ENCODE measurements around the gene UBE2QL1. TPM values are rescaled to one million over a fixed set of nuclear protein-coding genes. Genes with fewer than 3 reads are reported as not detected.

Gene UBE2QL1
- total RNA-seq, 1 donor from 2014 or later = 2.9 TPM

- no peak overlapping the region for H3K4me3 Mint-ChIP-seq (ENCODE audit: low read depth)
- H3K4me1 Mint-ChIP-seq (ENCODE audit: low read depth) = no peaks in the 10 kb centered on the region
- no peak overlapping the region for H3K27ac Mint-ChIP-seq
- H3K36me3 Mint-ChIP-seq (ENCODE audit: insufficient read depth) = no peaks in the 10 kb centered on the region
- peaks cover 2% of the 10 kb centered on the region for H3K9me3 Mint-ChIP-seq (ENCODE audit: low read depth)
- H3K27me3 Mint-ChIP-seq = peaks cover 27% of the 10 kb centered on the region
- TF ChIP-seq, protein P1, sequence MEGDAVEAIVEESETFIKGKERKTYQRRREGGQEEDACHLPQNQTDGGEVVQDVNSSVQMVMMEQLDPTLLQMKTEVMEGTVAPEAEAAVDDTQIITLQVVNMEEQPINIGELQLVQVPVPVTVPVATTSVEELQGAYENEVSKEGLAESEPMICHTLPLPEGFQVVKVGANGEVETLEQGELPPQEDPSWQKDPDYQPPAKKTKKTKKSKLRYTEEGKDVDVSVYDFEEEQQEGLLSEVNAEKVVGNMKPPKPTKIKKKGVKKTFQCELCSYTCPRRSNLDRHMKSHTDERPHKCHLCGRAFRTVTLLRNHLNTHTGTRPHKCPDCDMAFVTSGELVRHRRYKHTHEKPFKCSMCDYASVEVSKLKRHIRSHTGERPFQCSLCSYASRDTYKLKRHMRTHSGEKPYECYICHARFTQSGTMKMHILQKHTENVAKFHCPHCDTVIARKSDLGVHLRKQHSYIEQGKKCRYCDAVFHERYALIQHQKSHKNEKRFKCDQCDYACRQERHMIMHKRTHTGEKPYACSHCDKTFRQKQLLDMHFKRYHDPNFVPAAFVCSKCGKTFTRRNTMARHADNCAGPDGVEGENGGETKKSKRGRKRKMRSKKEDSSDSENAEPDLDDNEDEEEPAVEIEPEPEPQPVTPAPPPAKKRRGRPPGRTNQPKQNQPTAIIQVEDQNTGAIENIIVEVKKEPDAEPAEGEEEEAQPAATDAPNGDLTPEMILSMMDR (IDR thresholded peaks at IDR 0.05; ENCODE audit: unreplicated experiment) = no peak
- no peak for DNase-seq (ENCODE audit: low spot score, unreplicated experiment)
These were observed 21.0 kb upstream of the UBE2QL1 start for GRCh38 chr5:6427694-6428093.

DNA sequence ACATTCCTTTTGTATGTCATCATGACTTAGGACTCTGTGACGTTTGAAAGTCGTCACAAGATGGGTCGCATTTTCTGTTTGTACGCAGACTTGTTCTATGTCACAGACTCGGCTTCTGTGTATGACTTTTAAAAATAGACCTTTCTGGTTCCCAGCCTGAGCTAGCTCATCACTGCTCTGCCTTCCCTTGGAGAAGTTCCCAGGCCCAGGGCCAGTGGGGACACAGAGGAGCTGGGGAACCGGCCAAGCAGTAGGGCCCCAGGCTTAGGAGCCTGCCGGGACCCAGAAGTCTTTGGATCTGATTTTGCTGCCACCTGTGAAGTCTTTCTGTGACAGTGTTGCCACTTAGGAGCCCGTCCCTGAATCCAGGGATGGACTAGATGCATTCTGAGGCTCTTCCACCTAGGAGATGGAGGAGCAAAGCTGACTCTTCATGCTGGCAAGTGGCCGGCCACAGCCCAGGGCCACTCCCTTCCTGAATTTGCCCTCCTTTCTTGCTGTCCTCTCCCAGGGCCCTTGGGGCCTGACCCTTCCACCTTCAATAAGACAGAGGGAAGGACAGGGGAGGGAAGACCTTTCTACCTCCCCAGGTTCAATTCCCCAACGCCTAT is 18.1 kb upstream of the UBE2QL1 start:
- H3K4me1 Mint-ChIP-seq (ENCODE audit: low read depth) = no peaks in the 10 kb centered on the region
- H3K27me3 Mint-ChIP-seq = peaks cover 35% of the 10 kb centered on the region
- no peak for DNase-seq (ENCODE audit: low spot score, unreplicated experiment)
- no peaks in the 10 kb centered on the region for H3K36me3 Mint-ChIP-seq (ENCODE audit: insufficient read depth)
- no peak overlapping the region for H3K27ac Mint-ChIP-seq
- peaks cover 2% of the 10 kb centered on the region for H3K9me3 Mint-ChIP-seq (ENCODE audit: low read depth)
- no peak overlapping the region for H3K4me3 Mint-ChIP-seq (ENCODE audit: low read depth)
- TF ChIP-seq, protein P1 (IDR thresholded peaks at IDR 0.05; ENCODE audit: unreplicated experiment) = no peak

GRCh38 chr5:6431214-6432195 is 17.2 kb upstream of the UBE2QL1 start:
- no peak for DNase-seq (ENCODE audit: low spot score, unreplicated experiment)
- TF ChIP-seq, protein P1 (IDR thresholded peaks at IDR 0.05; ENCODE audit: unreplicated experiment) = no peak
- Mint-ChIP-seq H3K27ac (no peak overlapping the region), H3K9me3 (ENCODE audit: low read depth) (peaks cover 2% of the 10 kb centered on the region), H3K4me3 (ENCODE audit: low read depth) (no peak overlapping the region), H3K4me1 (ENCODE audit: low read depth) (no peaks in the 10 kb centered on the region), H3K27me3 (peaks cover 39% of the 10 kb centered on the region), H3K36me3 (ENCODE audit: insufficient read depth) (no peaks in the 10 kb centered on the region)

DNA sequence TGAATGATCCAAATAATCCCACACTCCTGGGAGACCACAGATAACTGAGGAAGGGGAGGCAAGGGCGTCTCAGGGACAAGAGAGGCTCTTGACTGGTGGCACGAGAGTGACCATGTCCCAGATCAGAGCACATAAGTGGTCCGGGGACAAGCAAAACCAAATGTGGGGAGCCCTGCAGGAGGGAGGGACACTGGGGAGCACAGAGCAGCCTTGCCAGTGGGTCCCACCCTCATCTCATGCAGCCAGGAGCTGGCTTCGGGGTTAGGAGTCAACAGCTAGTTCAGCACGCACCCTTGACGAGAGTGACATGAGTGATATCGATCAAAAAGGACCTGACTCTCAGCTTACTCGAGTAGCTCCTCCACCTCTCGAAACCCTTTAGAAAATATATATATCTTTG is 16.5 kb upstream of the UBE2QL1 start:
- TF ChIP-seq, protein P1 (IDR thresholded peaks at IDR 0.05; ENCODE audit: unreplicated experiment) = no peak
- Mint-ChIP-seq H3K27ac (no peak overlapping the region), H3K36me3 (ENCODE audit: insufficient read depth) (no peaks in the 10 kb centered on the region), H3K4me1 (ENCODE audit: low read depth) (no peaks in the 10 kb centered on the region), H3K9me3 (ENCODE audit: low read depth) (peaks cover 2% of the 10 kb centered on the region), H3K4me3 (ENCODE audit: low read depth) (no peak overlapping the region), H3K27me3 (peaks cover 45% of the 10 kb centered on the region)
- DNase-seq (ENCODE audit: low spot score, unreplicated experiment) = no peak

GRCh38 chr5:6434731-6435130 is 13.9 kb upstream of the UBE2QL1 start:
- Mint-ChIP-seq H3K4me1 (ENCODE audit: low read depth) (no peaks in the 10 kb centered on the region), H3K4me3 (ENCODE audit: low read depth) (no peak overlapping the region), H3K27ac (no peak overlapping the region), H3K36me3 (ENCODE audit: insufficient read depth) (no peaks in the 10 kb centered on the region), H3K27me3 (peaks cover 51% of the 10 kb centered on the region), H3K9me3 (ENCODE audit: low read depth) (peaks cover 2% of the 10 kb centered on the region)
- TF ChIP-seq, protein P1 (IDR thresholded peaks at IDR 0.05; ENCODE audit: unreplicated experiment) = no peak
- DNase-seq (ENCODE audit: low spot score, unreplicated experiment) = no peak

Data from progenitor cell of endocrine pancreas (in vitro differentiated cells).